ENCODE measurements around the gene MAP4K1. TPM values are rescaled to one million over a fixed set of nuclear protein-coding genes. Genes with fewer than 3 reads are reported as not detected.

Gene MAP4K1
- total and polyA plus RNA-seq, 7 donors, result 0.36 to 1.4 (median 0.68) TPM

DNA sequence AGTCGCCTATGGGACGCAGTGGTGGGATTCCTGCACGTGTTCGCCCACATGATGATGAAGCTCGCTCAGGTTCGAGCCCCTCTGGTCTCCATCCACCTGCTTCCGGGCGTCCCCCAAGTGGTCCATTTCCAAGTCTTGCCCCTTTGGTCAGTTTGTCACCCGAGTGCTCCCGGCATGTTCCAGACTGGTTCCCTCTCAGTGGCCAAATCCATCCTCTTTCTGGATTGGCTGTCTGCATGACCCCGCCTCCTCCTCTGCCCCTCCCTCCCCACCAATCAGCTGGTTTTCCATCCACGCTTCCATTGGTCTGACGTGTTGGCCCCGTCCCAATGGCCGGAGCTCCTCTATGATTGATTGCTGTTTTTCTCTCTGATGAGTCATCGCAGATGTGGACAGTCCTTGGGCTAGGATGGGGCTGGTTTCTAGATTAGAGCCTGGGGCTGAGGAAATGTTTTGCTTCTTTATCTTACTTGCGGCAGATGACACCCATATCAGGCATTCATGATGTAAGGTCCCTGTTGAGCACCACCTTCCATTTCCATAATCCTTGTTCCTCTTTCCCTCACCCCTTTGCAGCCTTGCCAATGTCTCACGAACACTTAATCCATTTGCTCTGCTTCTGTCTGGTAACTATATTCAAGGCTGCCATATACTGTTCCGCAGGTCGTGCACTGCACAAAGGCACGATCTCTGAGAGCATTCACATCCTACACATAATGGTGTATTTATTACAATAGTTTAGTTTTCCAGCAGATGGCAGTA lies 73.8 kb downstream of the MAP4K1 start:
- intact Hi-C loops (cut with DNase I), result no loop called here
- peaks cover 0 to 95% of the 10 kb centered on the region in 2 donors for H3K36me3 ChIP-seq (ENCODE audit: insufficient read depth in 1 of 2, low read depth in 1 of 2)
- no peak overlapping the region for H3K4me3 ChIP-seq
- ATAC-seq (peak; percentile 80 to 92 (median 90)), DNase-seq (peak; percentile 85 to 94)
- H3K27me3 ChIP-seq (ENCODE audit: insufficient read depth in 3 of 3, low read length in 2 of 3), result no peaks in the 10 kb centered on the region
- H3K4me1 ChIP-seq, result peaks cover 5% of the 10 kb centered on the region
- WGBS, 3 donors, result 56 to 68% (median 58%) methylated on average over 21 of the region's 21 CpGs
- H3K27ac ChIP-seq, result peak overlapping the region; percentile 67
- TF ChIP-seq, protein P1, sequence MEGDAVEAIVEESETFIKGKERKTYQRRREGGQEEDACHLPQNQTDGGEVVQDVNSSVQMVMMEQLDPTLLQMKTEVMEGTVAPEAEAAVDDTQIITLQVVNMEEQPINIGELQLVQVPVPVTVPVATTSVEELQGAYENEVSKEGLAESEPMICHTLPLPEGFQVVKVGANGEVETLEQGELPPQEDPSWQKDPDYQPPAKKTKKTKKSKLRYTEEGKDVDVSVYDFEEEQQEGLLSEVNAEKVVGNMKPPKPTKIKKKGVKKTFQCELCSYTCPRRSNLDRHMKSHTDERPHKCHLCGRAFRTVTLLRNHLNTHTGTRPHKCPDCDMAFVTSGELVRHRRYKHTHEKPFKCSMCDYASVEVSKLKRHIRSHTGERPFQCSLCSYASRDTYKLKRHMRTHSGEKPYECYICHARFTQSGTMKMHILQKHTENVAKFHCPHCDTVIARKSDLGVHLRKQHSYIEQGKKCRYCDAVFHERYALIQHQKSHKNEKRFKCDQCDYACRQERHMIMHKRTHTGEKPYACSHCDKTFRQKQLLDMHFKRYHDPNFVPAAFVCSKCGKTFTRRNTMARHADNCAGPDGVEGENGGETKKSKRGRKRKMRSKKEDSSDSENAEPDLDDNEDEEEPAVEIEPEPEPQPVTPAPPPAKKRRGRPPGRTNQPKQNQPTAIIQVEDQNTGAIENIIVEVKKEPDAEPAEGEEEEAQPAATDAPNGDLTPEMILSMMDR (IDR thresholded peaks at IDR 0.05), result peak; percentile 33
- H3K9me3 ChIP-seq, result no peaks in the 10 kb centered on the region

GRCh38 chr19:38543286-38543806 lies 74.4 kb downstream of the MAP4K1 start:
- H3K36me3 ChIP-seq (ENCODE audit: insufficient read depth in 1 of 2, low read depth in 1 of 2), result peaks cover 0 to 95% of the 10 kb centered on the region in 2 donors
- ATAC-seq, result peak; percentile 7 to 14 (median 10)
- WGBS, 3 donors, result 83 to 88% (median 86%) methylated on average over 19 of the region's 19 CpGs

DNA sequence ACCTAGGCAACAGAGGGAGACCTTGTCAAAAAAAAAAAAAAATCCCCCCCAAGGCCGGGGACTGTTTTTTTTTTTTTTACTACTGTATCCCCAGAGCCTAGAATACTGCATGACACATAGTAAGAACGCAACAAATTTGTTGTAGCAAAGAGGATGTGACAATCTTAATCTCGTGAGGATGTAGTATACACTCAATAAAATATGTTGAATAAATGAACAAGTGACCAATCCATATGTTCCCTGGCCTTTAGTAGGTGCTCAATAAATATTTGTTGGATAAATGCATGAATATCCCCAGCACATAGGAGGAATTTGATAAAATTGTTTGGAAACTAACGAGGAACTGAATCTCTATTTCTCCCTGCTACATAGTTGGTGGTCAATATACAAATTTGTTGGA lies 75.7 kb downstream of the MAP4K1 start:
- Histone ChIP-seq H3K4me1 (peaks cover 5% of the 10 kb centered on the region), H3K36me3 (ENCODE audit: insufficient read depth in 1 of 2, low read depth in 1 of 2) (peaks cover 0 to 95% of the 10 kb centered on the region in 2 donors), H3K27me3 (ENCODE audit: insufficient read depth in 3 of 3, low read length in 2 of 3) (no peaks in the 10 kb centered on the region), H3K4me3 (no peak overlapping the region), H3K27ac (no peak overlapping the region), H3K9me3 (no peaks in the 10 kb centered on the region)
- 86 to 96% (median 89%) methylated on average over 4 of the region's 4 CpGs for WGBS, 3 donors
- ATAC-seq, result no peak
- no peak for DNase-seq
- intact Hi-C loops (cut with DNase I), result no loop called here
- TF ChIP-seq, protein P1 (IDR thresholded peaks at IDR 0.05), result no peak

More at GRCh38 chr19:38543286-38543806, 74.4 kb downstream of the MAP4K1 start:
- Histone ChIP-seq H3K4me1 (peaks cover 5% of the 10 kb centered on the region), H3K27me3 (ENCODE audit: insufficient read depth in 3 of 3, low read length in 2 of 3) (no peaks in the 10 kb centered on the region), H3K27ac (peak overlapping the region; percentile 67), H3K9me3 (no peaks in the 10 kb centered on the region), H3K4me3 (no peak overlapping the region)
- intact Hi-C loops (cut with DNase I), result no loop called here
- TF ChIP-seq, protein P1 (IDR thresholded peaks at IDR 0.05), result no peak
- DNase-seq, result no peak

GRCh38 chr19:38539751-38540150 lies 78.0 kb downstream of the MAP4K1 start:
- TF ChIP-seq, protein P1 (IDR thresholded peaks at IDR 0.05), result no peak
- H3K27ac ChIP-seq, result no peak overlapping the region
- whole genome bisulfite sequencing, 3 donors, result 56 to 63% (median 58%) methylated on average over 1 of the region's 1 CpG
- H3K36me3 ChIP-seq (ENCODE audit: insufficient read depth in 1 of 2, low read depth in 1 of 2), result peaks cover 0 to 94% of the 10 kb centered on the region in 2 donors
- peaks cover 5% of the 10 kb centered on the region for H3K4me1 ChIP-seq
- no peak for ATAC-seq
- intact Hi-C loops (cut with DNase I), result no loop called here
- no peak for DNase-seq
- H3K4me3 ChIP-seq, result no peak overlapping the region
- H3K27me3 ChIP-seq (ENCODE audit: insufficient read depth in 3 of 3, low read length in 2 of 3), result no peaks in the 10 kb centered on the region
- H3K9me3 ChIP-seq, result no peaks in the 10 kb centered on the region
